Endodermal cell (in vitro differentiated cells): ENCODE measurements around the gene B3GALNT1. TPM values are rescaled to one million over a fixed set of nuclear protein-coding genes. Genes with fewer than 3 reads are reported as not detected.

Experiments used
- DNase-seq: peaks from one replicate; pipeline ENCODE4 v3.0.0-alpha.2; 2017
- H3K27ac ChIP-seq: 2 replicates; pipeline ENCODE4 v1.5.1; 2013; ENCODE audit warnings: mild to moderate bottlenecking, low read depth, low read length, moderate library complexity
- H3K27me3 ChIP-seq: 2 replicates; pipeline ENCODE4 v1.6.1; 2013; ENCODE audit warnings: mild to moderate bottlenecking, low read length, moderate library complexity; ENCODE audit not compliant: insufficient read depth, control insufficient read depth, poor library complexity, severe bottlenecking
- H3K36me3 ChIP-seq: 2 replicates; pipeline ENCODE4 v1.7.0; 2013; ENCODE audit warnings: mild to moderate bottlenecking, low read length, moderate library complexity; ENCODE audit not compliant: control insufficient read depth, insufficient read depth
- H3K4me1 ChIP-seq: one replicate; pipeline ENCODE4 v1.7.0; 2013; ENCODE audit warnings: low read length; ENCODE audit not compliant: control insufficient read depth, insufficient read depth
- H3K4me3 ChIP-seq: 2 replicates; pipeline ENCODE4 v1.5.1; 2013; ENCODE audit warnings: mild to moderate bottlenecking, low read length, moderate library complexity
- H3K9ac ChIP-seq: 2 replicates; pipeline ENCODE4 v1.6.1; 2013; ENCODE audit warnings: mild to moderate bottlenecking, low read length, moderate library complexity; ENCODE audit not compliant: poor library complexity, severe bottlenecking; ENCODE audit errors: extremely low read depth
- H3K9me3 ChIP-seq: 2 replicates; pipeline ENCODE4 v1.6.1; 2013; ENCODE audit warnings: mild to moderate bottlenecking, low read length, moderate library complexity; ENCODE audit not compliant: control insufficient read depth
- H3K27ac Mint-ChIP-seq: 2 replicates; pipeline ENCODE4 v1.8.0; 2020; ENCODE audit warnings: mixed read lengths
- H3K27me3 Mint-ChIP-seq: 2 replicates; pipeline ENCODE4 v1.8.0; 2021; ENCODE audit warnings: mild to moderate bottlenecking, mixed read lengths; ENCODE audit not compliant: insufficient read depth
- H3K36me3 Mint-ChIP-seq: 2 replicates; pipeline ENCODE4 v1.8.0; 2020; ENCODE audit warnings: low read depth, mixed read lengths
- H3K4me1 Mint-ChIP-seq: 2 replicates; pipeline ENCODE4 v1.8.0; 2020; ENCODE audit warnings: mixed read lengths
- H3K4me3 Mint-ChIP-seq: 2 replicates; pipeline ENCODE4 v1.8.0; 2020; ENCODE audit warnings: mild to moderate bottlenecking, moderate library complexity, mixed read lengths
- H3K9me3 Mint-ChIP-seq: 2 replicates; pipeline ENCODE4 v1.8.0; 2020; ENCODE audit warnings: mild to moderate bottlenecking, mixed read lengths
- WGBS, 2 experiments: methylation state at CpG; one replicate each; pipeline versions ENCODE4 v1.1.5 to v1.1.7; 2013; ENCODE audit warnings: missing lambda C conversion rate in 2 of 2, mixed read lengths in 1 of 2; ENCODE audit not compliant: insufficient coverage in 1 of 2, insufficient read length in 1 of 2; 5-methylcytosine and 5-hydroxymethylcytosine counted together
- total RNA-seq, 2 donors: library from RNA; stranded (reverse); fragmentation: NEBNext Ultra II Directional in 1 of 2; extraction: Animal tissue kit (Norgen Biotek cat#: 25700) in 1 of 2; gene quantifications; 2 replicates in 1 of 2; 3 replicates in 1 of 2; pipeline ENCODE4 v1.2.1, GENCODE V29; 2021
- TF ChIP-seq, protein P1 (sequence below): fragments of 200-600 bp; sonication (generic); conservative IDR thresholded peaks from 2 replicates; pipeline ENCODE4 v1.5.0; 2021; ENCODE audit warnings: antibody characterized with exemption, mild to moderate bottlenecking

The B3GALNT1 gene
- total RNA-seq, 2 donors from 2014 or later, result 23.1 to 24.7 TPM

DNA sequence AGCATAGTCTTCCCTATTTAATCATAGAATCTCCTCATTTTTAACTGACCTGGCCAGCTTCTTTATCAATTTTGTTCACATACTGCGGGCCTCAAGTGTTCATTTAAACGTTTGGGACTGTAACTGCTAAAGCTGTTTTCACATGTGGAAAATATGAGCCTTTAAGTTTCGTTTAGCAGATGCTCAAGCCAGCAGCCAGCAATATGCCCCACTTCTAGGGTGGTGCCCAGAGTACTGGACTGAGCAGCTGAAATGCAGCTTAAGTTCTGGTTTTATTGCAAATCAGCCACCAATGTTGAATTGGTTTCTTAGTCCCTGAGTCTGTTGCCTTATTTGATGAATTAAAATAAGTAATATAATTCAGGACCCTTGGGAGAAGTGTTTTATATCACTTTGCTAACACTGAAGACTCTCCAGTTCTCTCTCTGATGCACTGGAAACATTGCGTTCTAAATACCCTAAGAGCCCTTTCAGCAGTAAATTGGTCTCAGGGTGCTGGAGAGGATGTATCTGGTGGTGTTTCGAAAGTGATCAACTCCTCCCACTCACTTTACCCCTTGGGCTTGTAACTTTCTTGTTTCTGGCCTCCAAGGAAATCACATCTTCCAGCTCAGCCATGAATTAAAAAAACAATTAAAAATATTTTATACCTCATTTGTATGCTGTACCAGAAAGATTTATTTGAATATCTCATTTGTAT is 61.7 kb downstream of the B3GALNT1 start:
- WGBS, 2 experiments, result 87 to 88% methylated on average over 3 to 5 of the region's 5 CpGs
- no peaks in the 10 kb centered on the region for H3K27me3 Mint-ChIP-seq
- Histone ChIP-seq H3K27ac (no peak overlapping the region), H3K9ac (no peak overlapping the region), H3K4me3 (no peak overlapping the region), H3K36me3 (no peaks in the 10 kb centered on the region), H3K4me1 (no peaks in the 10 kb centered on the region), H3K9me3 (no peaks in the 10 kb centered on the region), H3K27me3 (no peaks in the 10 kb centered on the region)
- no peak for DNase-seq
- no peak overlapping the region for H3K27ac Mint-ChIP-seq
- TF ChIP-seq, protein P1, sequence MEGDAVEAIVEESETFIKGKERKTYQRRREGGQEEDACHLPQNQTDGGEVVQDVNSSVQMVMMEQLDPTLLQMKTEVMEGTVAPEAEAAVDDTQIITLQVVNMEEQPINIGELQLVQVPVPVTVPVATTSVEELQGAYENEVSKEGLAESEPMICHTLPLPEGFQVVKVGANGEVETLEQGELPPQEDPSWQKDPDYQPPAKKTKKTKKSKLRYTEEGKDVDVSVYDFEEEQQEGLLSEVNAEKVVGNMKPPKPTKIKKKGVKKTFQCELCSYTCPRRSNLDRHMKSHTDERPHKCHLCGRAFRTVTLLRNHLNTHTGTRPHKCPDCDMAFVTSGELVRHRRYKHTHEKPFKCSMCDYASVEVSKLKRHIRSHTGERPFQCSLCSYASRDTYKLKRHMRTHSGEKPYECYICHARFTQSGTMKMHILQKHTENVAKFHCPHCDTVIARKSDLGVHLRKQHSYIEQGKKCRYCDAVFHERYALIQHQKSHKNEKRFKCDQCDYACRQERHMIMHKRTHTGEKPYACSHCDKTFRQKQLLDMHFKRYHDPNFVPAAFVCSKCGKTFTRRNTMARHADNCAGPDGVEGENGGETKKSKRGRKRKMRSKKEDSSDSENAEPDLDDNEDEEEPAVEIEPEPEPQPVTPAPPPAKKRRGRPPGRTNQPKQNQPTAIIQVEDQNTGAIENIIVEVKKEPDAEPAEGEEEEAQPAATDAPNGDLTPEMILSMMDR, result no peak
- H3K4me1 Mint-ChIP-seq, result no peaks in the 10 kb centered on the region
- peaks cover 8% of the 10 kb centered on the region for H3K9me3 Mint-ChIP-seq
- H3K4me3 Mint-ChIP-seq, result no peak overlapping the region
- no peaks in the 10 kb centered on the region for H3K36me3 Mint-ChIP-seq

DNA sequence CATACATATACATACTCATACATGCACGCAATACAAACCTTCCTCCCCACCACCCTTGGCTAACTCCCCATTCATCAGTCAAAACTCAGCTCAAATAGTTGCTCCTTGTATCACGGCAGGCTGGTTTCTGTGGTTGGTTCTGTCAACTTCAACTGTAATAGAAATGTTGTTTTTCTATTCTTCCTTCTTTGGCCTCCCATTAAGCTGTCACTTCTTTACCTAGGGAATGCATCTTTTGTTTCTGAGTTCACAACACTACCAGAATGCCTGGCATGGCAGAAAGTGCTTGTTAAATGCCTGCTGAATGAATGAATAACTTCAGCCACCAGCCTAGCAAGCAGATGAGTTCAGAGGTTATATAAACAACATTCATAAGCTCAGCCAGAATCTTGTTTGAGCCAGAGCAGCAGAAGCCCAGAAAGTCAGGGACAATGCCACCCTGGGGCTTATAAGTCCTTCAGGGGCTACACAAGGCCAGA is 63.1 kb downstream of the B3GALNT1 start:
- no peaks in the 10 kb centered on the region for H3K27me3 ChIP-seq
- TF ChIP-seq, protein P1, result no peak
- Mint-ChIP-seq H3K27ac (no peak overlapping the region), H3K9me3 (peaks cover 6% of the 10 kb centered on the region), H3K4me1 (no peaks in the 10 kb centered on the region), H3K27me3 (no peaks in the 10 kb centered on the region), H3K4me3 (no peak overlapping the region), H3K36me3 (no peaks in the 10 kb centered on the region)
- no peaks in the 10 kb centered on the region for H3K9me3 ChIP-seq
- no peak overlapping the region for H3K9ac ChIP-seq
- no peak overlapping the region for H3K4me3 ChIP-seq
- WGBS, 2 experiments, result 80 to 93% methylated on average over 2 of the region's 2 CpGs
- no peak for DNase-seq
- H3K4me1 ChIP-seq, result no peaks in the 10 kb centered on the region
- no peaks in the 10 kb centered on the region for H3K36me3 ChIP-seq
- no peak overlapping the region for H3K27ac ChIP-seq

DNA sequence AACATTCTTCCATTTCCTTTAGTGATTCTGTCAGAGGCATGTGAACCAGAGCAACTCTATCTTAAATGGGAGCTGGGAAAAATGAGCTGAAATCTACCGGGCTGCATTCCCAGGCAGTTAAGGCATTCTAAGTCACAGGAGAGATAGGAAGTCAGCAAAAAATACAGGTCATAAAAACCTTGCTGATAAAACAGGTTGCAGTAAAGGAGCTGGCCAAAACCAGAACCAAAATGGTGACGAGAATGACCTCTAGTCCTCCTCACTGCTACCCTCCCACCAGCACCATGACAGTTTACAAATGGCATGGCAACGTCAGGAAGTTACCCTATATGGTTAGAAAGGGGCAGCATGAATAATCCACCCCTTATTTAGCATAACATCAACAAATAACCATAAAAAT is 66.4 kb downstream of the B3GALNT1 start:
- H3K9ac ChIP-seq, result no peak overlapping the region
- H3K9me3 ChIP-seq, result no peaks in the 10 kb centered on the region
- H3K27me3 Mint-ChIP-seq, result no peaks in the 10 kb centered on the region
- no peak for DNase-seq
- H3K4me1 Mint-ChIP-seq, result no peaks in the 10 kb centered on the region
- no peaks in the 10 kb centered on the region for H3K36me3 ChIP-seq
- TF ChIP-seq, protein P1, result no peak
- H3K27ac Mint-ChIP-seq, result no peak overlapping the region
- no peak overlapping the region for H3K4me3 ChIP-seq
- H3K36me3 Mint-ChIP-seq, result no peaks in the 10 kb centered on the region
- H3K9me3 Mint-ChIP-seq, result peaks cover 14% of the 10 kb centered on the region
- 85 to 100% methylated on average over 1 to 3 of the region's 3 CpGs for WGBS, 2 experiments
- no peaks in the 10 kb centered on the region for H3K4me1 ChIP-seq
- H3K27me3 ChIP-seq, result no peaks in the 10 kb centered on the region
- H3K4me3 Mint-ChIP-seq, result no peak overlapping the region
- H3K27ac ChIP-seq, result no peak overlapping the region
